Activated T-cell treated with anti-CD3 and anti-CD28 coated beads, Interleukin-2, amount 50 U/mL, for 24 hours (primary cell): Measurements from ENCODE around the gene PPP1R13B.
A peak's percentile ranks its signal among the peaks of the same experiment; 100 is the strongest.
"Not testable (repeated sequence)": the region's sequence is repeated elsewhere in the genome, so short reads cannot be mapped to it uniquely, and the experiment has no call there.

ENCODE experiments used
- DNase-seq: peaks from one replicate; pipeline ENCODE4 v3.0.0-alpha.2; 2020
- H3K27ac Mint-ChIP-seq: 2 replicates; pipeline ENCODE4 v1.8.0; 2020; ENCODE audit warnings: mild to moderate bottlenecking, mixed read lengths
- H3K27me3 Mint-ChIP-seq: 2 replicates; pipeline ENCODE4 v1.8.0; 2020; ENCODE audit warnings: mixed read lengths
- H3K36me3 Mint-ChIP-seq: 2 replicates; pipeline ENCODE4 v1.8.0; 2020; ENCODE audit warnings: low read depth, mixed read lengths
- H3K4me1 Mint-ChIP-seq: 2 replicates; pipeline ENCODE4 v1.8.0; 2020; ENCODE audit warnings: low read depth, mixed read lengths
- H3K4me3 Mint-ChIP-seq: 2 replicates; pipeline ENCODE4 v1.8.0; 2020; ENCODE audit warnings: mild to moderate bottlenecking, moderate library complexity, mixed read lengths
- H3K9me3 Mint-ChIP-seq: 2 replicates; pipeline ENCODE4 v1.8.0; 2020; ENCODE audit warnings: mixed read lengths

Gene PPP1R13B

GRCh38 chr14:103856105-103856504, 8.7 kb upstream of the PPP1R13B start:
- peaks cover 5% of the 10 kb centered on the region for H3K4me1 Mint-ChIP-seq
- no peaks in the 10 kb centered on the region for H3K36me3 Mint-ChIP-seq
- DNase-seq = no peak
- H3K27me3 Mint-ChIP-seq = no peaks in the 10 kb centered on the region
- no peaks in the 10 kb centered on the region for H3K9me3 Mint-ChIP-seq
- no peak overlapping the region for H3K4me3 Mint-ChIP-seq
- H3K27ac Mint-ChIP-seq = no peak overlapping the region

GRCh38 chr14:103855734-103856095, 8.3 kb upstream of the PPP1R13B start:
- H3K27ac Mint-ChIP-seq = no peak overlapping the region
- no peaks in the 10 kb centered on the region for H3K9me3 Mint-ChIP-seq

GRCh38 chr14:103854822-103855733, 7.7 kb upstream of the PPP1R13B start:
- no peaks in the 10 kb centered on the region for H3K36me3 Mint-ChIP-seq
- no peaks in the 10 kb centered on the region for H3K27me3 Mint-ChIP-seq
- no peak for DNase-seq
- H3K9me3 Mint-ChIP-seq = no peaks in the 10 kb centered on the region
- H3K4me1 Mint-ChIP-seq = peaks cover 5% of the 10 kb centered on the region
- H3K27ac Mint-ChIP-seq = no peak overlapping the region
- H3K4me3 Mint-ChIP-seq = no peak overlapping the region

More at GRCh38 chr14:103855734-103856095, 8.3 kb upstream of the PPP1R13B start:
- no peak for DNase-seq
- H3K36me3 Mint-ChIP-seq = no peaks in the 10 kb centered on the region
- H3K4me3 Mint-ChIP-seq = no peak overlapping the region
- H3K4me1 Mint-ChIP-seq = peaks cover 5% of the 10 kb centered on the region
- H3K27me3 Mint-ChIP-seq = no peaks in the 10 kb centered on the region

- DNase-seq = no peak
- Mint-ChIP-seq H3K27ac (no peak overlapping the region), H3K27me3 (no peaks in the 10 kb centered on the region)
Measured at GRCh38 chr14:103854017-103854808, 6.8 kb upstream of the PPP1R13B start.

GRCh38 chr14:103849151-103849886, 1.9 kb upstream of the PPP1R13B start:
- no peak for DNase-seq
- Mint-ChIP-seq H3K9me3 (no peaks in the 10 kb centered on the region), H3K4me3 (peak overlapping the region; percentile 62), H3K36me3 (peaks cover 4% of the 10 kb centered on the region), H3K27ac (peak overlapping the region; percentile 44), H3K27me3 (no peaks in the 10 kb centered on the region), H3K4me1 (peaks cover 15% of the 10 kb centered on the region)

More at GRCh38 chr14:103854017-103854808, 6.8 kb upstream of the PPP1R13B start:
- no peaks in the 10 kb centered on the region for H3K36me3 Mint-ChIP-seq
- H3K4me1 Mint-ChIP-seq = peaks cover 5% of the 10 kb centered on the region
- no peak overlapping the region for H3K4me3 Mint-ChIP-seq
- H3K9me3 Mint-ChIP-seq = no peaks in the 10 kb centered on the region

- Mint-ChIP-seq H3K36me3 (peaks cover 4% of the 10 kb centered on the region), H3K9me3 (no peaks in the 10 kb centered on the region), H3K27me3 (no peaks in the 10 kb centered on the region), H3K4me3 (peak overlapping the region; percentile 62), H3K27ac (peak overlapping the region; percentile 44), H3K4me1 (peaks cover 15% of the 10 kb centered on the region)
- no peak for DNase-seq
Measured at GRCh38 chr14:103848175-103849077, 1.1 kb upstream of the PPP1R13B start.

- peaks cover 13% of the 10 kb centered on the region for H3K36me3 Mint-ChIP-seq
- H3K4me1 Mint-ChIP-seq = peaks cover 15% of the 10 kb centered on the region
- no peaks in the 10 kb centered on the region for H3K9me3 Mint-ChIP-seq
- peak overlapping the region; percentile 86 for H3K4me3 Mint-ChIP-seq
- DNase-seq = no peak
- peak overlapping the region; percentile 80 for H3K27ac Mint-ChIP-seq
- H3K27me3 Mint-ChIP-seq = no peaks in the 10 kb centered on the region
Measured at GRCh38 chr14:103846543-103847450, 578 bp downstream of the PPP1R13B start.

- H3K27ac Mint-ChIP-seq = no peak overlapping the region
- no peaks in the 10 kb centered on the region for H3K27me3 Mint-ChIP-seq
- H3K36me3 Mint-ChIP-seq = peaks cover 13% of the 10 kb centered on the region
- peaks cover 15% of the 10 kb centered on the region for H3K4me1 Mint-ChIP-seq
- H3K4me3 Mint-ChIP-seq = peak overlapping the region; percentile 86
- no peaks in the 10 kb centered on the region for H3K9me3 Mint-ChIP-seq
- DNase-seq = no peak
Measured at GRCh38 chr14:103846097-103846496, 1.3 kb downstream of the PPP1R13B start.

- no peak for DNase-seq
- H3K4me1 Mint-ChIP-seq = peaks cover 15% of the 10 kb centered on the region
- no peaks in the 10 kb centered on the region for H3K9me3 Mint-ChIP-seq
- no peak overlapping the region for H3K27ac Mint-ChIP-seq
- no peaks in the 10 kb centered on the region for H3K27me3 Mint-ChIP-seq
- H3K4me3 Mint-ChIP-seq = no peak overlapping the region
- H3K36me3 Mint-ChIP-seq = peaks cover 13% of the 10 kb centered on the region
Measured at GRCh38 chr14:103845327-103845726, 2.0 kb downstream of the PPP1R13B start.

- H3K27ac Mint-ChIP-seq, H3K27me3 Mint-ChIP-seq, H3K9me3 Mint-ChIP-seq, H3K4me3 Mint-ChIP-seq, H3K36me3 Mint-ChIP-seq, DNase-seq: not testable (repeated sequence)
- peaks cover 13% of the 10 kb centered on the region for H3K4me1 Mint-ChIP-seq
Measured at GRCh38 chr14:103841265-103841664, 6.1 kb downstream of the PPP1R13B start.

GRCh38 chr14:103840014-103840413, 7.4 kb downstream of the PPP1R13B start:
- Mint-ChIP-seq H3K4me1 (peaks cover 3% of the 10 kb centered on the region), H3K4me3 (no peak overlapping the region), H3K27ac (no peak overlapping the region), H3K27me3 (no peaks in the 10 kb centered on the region), H3K9me3 (no peaks in the 10 kb centered on the region), H3K36me3 (peaks cover 9% of the 10 kb centered on the region)
- no peak for DNase-seq

GRCh38 chr14:103839579-103839978, 7.8 kb downstream of the PPP1R13B start:
- Mint-ChIP-seq H3K27ac (no peak overlapping the region), H3K4me3 (no peak overlapping the region), H3K27me3 (no peaks in the 10 kb centered on the region), H3K4me1 (peaks cover 3% of the 10 kb centered on the region), H3K36me3 (peaks cover 9% of the 10 kb centered on the region), H3K9me3 (no peaks in the 10 kb centered on the region)
- no peak for DNase-seq

- H3K27me3 Mint-ChIP-seq = no peaks in the 10 kb centered on the region
- no peaks in the 10 kb centered on the region for H3K9me3 Mint-ChIP-seq
- DNase-seq = no peak
- no peak overlapping the region for H3K27ac Mint-ChIP-seq
- H3K36me3 Mint-ChIP-seq = peaks cover 6% of the 10 kb centered on the region
- H3K4me1 Mint-ChIP-seq = peaks cover 5% of the 10 kb centered on the region
- H3K4me3 Mint-ChIP-seq = no peak overlapping the region
Measured at GRCh38 chr14:103838117-103838516, 9.3 kb downstream of the PPP1R13B start.
